ENCODE measurements around the gene ACSS3. TPM values are rescaled to one million over a fixed set of nuclear protein-coding genes. Genes with fewer than 3 reads are reported as not detected.

The ACSS3 gene
- total and polyA plus RNA-seq, 2 of the 8 experiments (the other 6 are each of a cell fraction or from before 2014, with no cell fraction given): 14.4 to 24.0 TPM

- Histone ChIP-seq H3K4me3 (ENCODE audit: extremely low read depth in 1 of 4, insufficient read depth in 2 of 4, low read depth in 3 of 4, low read length in 4 of 4) (no peak overlapping the region), H3K79me2 (ENCODE audit: control insufficient read depth in 1 of 2, insufficient read depth in 2 of 2, low read length in 2 of 2) (no peaks in the 10 kb centered on the region), H2BK12ac (ENCODE audit: low read depth, low read length) (no peak overlapping the region), H2AK5ac (ENCODE audit: low read depth, low read length) (no peak overlapping the region), H2BK120ac (replicated peaks; ENCODE audit: low read depth, low read length) (no peak overlapping the region), H2AFZ (ENCODE audit: low read length) (no peak overlapping the region), H2BK5ac (ENCODE audit: low read depth, low read length) (no peak overlapping the region), H2BK20ac (ENCODE audit: low read length) (no peak overlapping the region), H3K79me1 (ENCODE audit: low read depth, low read length) (no peaks in the 10 kb centered on the region), H3K23ac (ENCODE audit: insufficient read length) (no peak overlapping the region), H3K14ac (ENCODE audit: insufficient read length) (no peak overlapping the region), H2BK15ac (ENCODE audit: low read length) (no peak overlapping the region), H3K9ac (replicated peaks in 1 of 4; ENCODE audit: extremely low read depth in 1 of 4, low read depth in 3 of 4, low read length in 3 of 4) (no peak overlapping the region), H3K36me3 (ENCODE audit: control insufficient read depth in 2 of 4, insufficient read depth in 4 of 4, low read length in 3 of 4) (peaks cover 0 to 4% (median 1%) of the 10 kb centered on the region in 4 experiments; a peak in 3 of 8 replicates), H4K8ac (ENCODE audit: extremely low read depth, insufficient read depth, low read length) (no peak overlapping the region), H3K27me3 (replicated peaks in 1 of 4; ENCODE audit: control insufficient read depth in 3 of 4, extremely low read depth in 1 of 4, insufficient read depth in 3 of 4, low read length in 3 of 4) (no peaks in the 10 kb centered on the region), H3K56ac (replicated peaks; ENCODE audit: insufficient read length, low read depth, low read length) (no peak overlapping the region), H4K91ac (replicated peaks; ENCODE audit: insufficient read length, low read length) (no peak overlapping the region), H3K18ac (ENCODE audit: extremely low read depth, low read length) (no peak overlapping the region), H3K9me3 (ENCODE audit: insufficient read depth in 2 of 2, low read depth in 1 of 2, low read length in 1 of 2) (no peaks in the 10 kb centered on the region), H3K27ac (ENCODE audit: low read depth, low read length) (no peak overlapping the region), H4K5ac (ENCODE audit: insufficient read length, low read depth, low read length) (no peak overlapping the region), H3K4me2 (ENCODE audit: insufficient read depth in 1 of 2, low read depth in 2 of 2, low read length in 2 of 2) (no peak overlapping the region), H3K4ac (replicated peaks; ENCODE audit: insufficient read length, low read depth, low read length) (no peak overlapping the region), H3K4me1 (replicated peaks in 1 of 4; ENCODE audit: control insufficient read depth in 3 of 4, insufficient read depth in 4 of 4, low read length in 3 of 4) (no peaks in the 10 kb centered on the region), H3K23me2 (ENCODE audit: low read depth, low read length) (no peaks in the 10 kb centered on the region), H4K20me1 (replicated peaks in 1 of 2; ENCODE audit: control insufficient read depth in 1 of 2, insufficient read depth in 2 of 2, low read length in 2 of 2) (no peaks in the 10 kb centered on the region)
- 84% methylated on average over 2 of the region's 2 CpGs; no CpG with 5 or more reads in 1 of the 2 experiments for WGBS, 2 experiments (ENCODE audit: extremely low coverage in 1 of 2, insufficient coverage in 1 of 2, insufficient read length in 1 of 2, insufficient replicate concordance in 2 of 2, low coverage in 1 of 2, low lambda C conversion rate in 2 of 2, missing lambda C conversion rate in 1 of 2)
- CTCF ChIA-PET (ENCODE audit: partially characterized antibody): no interaction called here
- DNase-seq (ENCODE audit: low read depth in 1 of 2, low spot score in 2 of 2): no peak
- POLR2A ChIA-PET (ENCODE audit: partially characterized antibody): no interaction called here
- no peak for FAIRE-seq
- TF ChIP-seq POLR2AphosphoS5 (IDR thresholded peaks at IDR 0.05; ENCODE audit: low read depth, low read length) (no peak), NRF1 (IDR thresholded peaks at IDR 0.05; ENCODE audit: low read depth, low read length) (no peak), KDM5A (IDR thresholded peaks at IDR 0.05; ENCODE audit: low read length) (no peak), CTCF (IDR thresholded peaks at IDR 0.05; ENCODE audit: control extremely low read depth in 1 of 3, insufficient read depth in 1 of 3, low read depth in 1 of 3, low read length in 3 of 3) (no peak), SIX5 (IDR thresholded peaks at IDR 0.05; ENCODE audit: low read depth, low read length) (no peak), TAF1 (IDR thresholded peaks at IDR 0.05; ENCODE audit: low read depth, low read length) (no peak), EP300 (IDR thresholded peaks at IDR 0.05; ENCODE audit: borderline replicate concordance in 1 of 2, low read depth in 2 of 2, low read length in 2 of 2) (no peak), TAF7 (optimal IDR thresholded peaks at IDR 0.05; ENCODE audit: borderline replicate concordance, low read depth, low read length) (no peak), HDAC6 (IDR thresholded peaks at IDR 0.05; ENCODE audit: low read depth, low read length) (no peak), RNF2 (IDR thresholded peaks at IDR 0.05; ENCODE audit: borderline replicate concordance, low read depth, low read length, missing control alignments, poor library complexity, severe bottlenecking) (no peak), SUZ12 (IDR thresholded peaks at IDR 0.05; ENCODE audit: low read length) (no peak), SAP30 (IDR thresholded peaks at IDR 0.05; ENCODE audit: insufficient read depth, insufficient replicate concordance, low read length) (no peak)
Measured at GRCh38 chr12:81181691-81182090, 103.8 kb downstream of the ACSS3 start.

All from H1 (cell line).